DND-41 (cell line): ENCODE data around the gene FKBP2.

Experiments
- EZH2 ChIP-seq: IDR thresholded peaks from 3 replicates; pipeline ENCODE4 v1.6.1; 2012; ENCODE audit warnings: borderline replicate concordance, low read depth, mild to moderate bottlenecking, moderate library complexity, low read length, inconsistent platforms; ENCODE audit not compliant: severe bottlenecking
- TF ChIP-seq, protein P1 (sequence below): IDR thresholded peaks from 2 replicates; pipeline ENCODE4 v1.5.1; 2012; ENCODE audit warnings: borderline replicate concordance, low read length, moderate library complexity, mild to moderate bottlenecking; ENCODE audit not compliant: poor library complexity, severe bottlenecking; ENCODE audit errors: extremely low read depth

- TF ChIP-seq, protein P1, sequence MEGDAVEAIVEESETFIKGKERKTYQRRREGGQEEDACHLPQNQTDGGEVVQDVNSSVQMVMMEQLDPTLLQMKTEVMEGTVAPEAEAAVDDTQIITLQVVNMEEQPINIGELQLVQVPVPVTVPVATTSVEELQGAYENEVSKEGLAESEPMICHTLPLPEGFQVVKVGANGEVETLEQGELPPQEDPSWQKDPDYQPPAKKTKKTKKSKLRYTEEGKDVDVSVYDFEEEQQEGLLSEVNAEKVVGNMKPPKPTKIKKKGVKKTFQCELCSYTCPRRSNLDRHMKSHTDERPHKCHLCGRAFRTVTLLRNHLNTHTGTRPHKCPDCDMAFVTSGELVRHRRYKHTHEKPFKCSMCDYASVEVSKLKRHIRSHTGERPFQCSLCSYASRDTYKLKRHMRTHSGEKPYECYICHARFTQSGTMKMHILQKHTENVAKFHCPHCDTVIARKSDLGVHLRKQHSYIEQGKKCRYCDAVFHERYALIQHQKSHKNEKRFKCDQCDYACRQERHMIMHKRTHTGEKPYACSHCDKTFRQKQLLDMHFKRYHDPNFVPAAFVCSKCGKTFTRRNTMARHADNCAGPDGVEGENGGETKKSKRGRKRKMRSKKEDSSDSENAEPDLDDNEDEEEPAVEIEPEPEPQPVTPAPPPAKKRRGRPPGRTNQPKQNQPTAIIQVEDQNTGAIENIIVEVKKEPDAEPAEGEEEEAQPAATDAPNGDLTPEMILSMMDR, result no peak
- TF ChIP-seq EZH2, result no peak
These were observed 35.9 kb downstream of the FKBP2 start for GRCh38 chr11:64276653-64277431.
